ENCODE measurements around the gene MEOX2.

Gene MEOX2

GRCh38 chr7:15652776-15653290, 33.6 kb downstream of the MEOX2 start:
- H3K4me1 Mint-ChIP-seq: no peaks in the 10 kb centered on the region
- H3K27ac Mint-ChIP-seq: no peak overlapping the region
- H3K9me3 Mint-ChIP-seq: peaks cover 12 to 17% of the 10 kb centered on the region in 2 donors
- DNase-seq: no peak
- no peak for ATAC-seq
- no peak overlapping the region for H3K4me3 Mint-ChIP-seq
- H3K27me3 Mint-ChIP-seq: no peaks in the 10 kb centered on the region

- no peaks in the 10 kb centered on the region for H3K27me3 Mint-ChIP-seq
- H3K4me3 Mint-ChIP-seq: no peak overlapping the region
- no peaks in the 10 kb centered on the region for H3K4me1 Mint-ChIP-seq
Observed at GRCh38 chr7:15651693-15652092, 34.8 kb downstream of the MEOX2 start.

GRCh38 chr7:15650787-15651186, 35.7 kb downstream of the MEOX2 start:
- DNase-seq: no peak
- no peaks in the 10 kb centered on the region for H3K4me1 Mint-ChIP-seq
- peaks cover 0 to 5% of the 10 kb centered on the region in 2 donors for H3K9me3 Mint-ChIP-seq
- no peaks in the 10 kb centered on the region for H3K27me3 Mint-ChIP-seq
- no peak for ATAC-seq
- no peak overlapping the region for H3K4me3 Mint-ChIP-seq
- H3K27ac Mint-ChIP-seq: no peak overlapping the region

More at GRCh38 chr7:15651693-15652092, 34.8 kb downstream of the MEOX2 start:
- Mint-ChIP-seq H3K9me3 (peaks cover 5 to 8% of the 10 kb centered on the region in 2 donors), H3K27ac (no peak overlapping the region)
- DNase-seq (no peak), ATAC-seq (no peak)

- Mint-ChIP-seq H3K27ac (no peak overlapping the region), H3K4me3 (no peak overlapping the region), H3K9me3 (no peaks in the 10 kb centered on the region), H3K4me1 (no peaks in the 10 kb centered on the region), H3K27me3 (no peaks in the 10 kb centered on the region)
- DNase-seq (no peak), ATAC-seq (no peak)
Observed at GRCh38 chr7:15648461-15648961, 38.0 kb downstream of the MEOX2 start.

GRCh38 chr7:15647309-15647708, 39.2 kb downstream of the MEOX2 start:
- no peaks in the 10 kb centered on the region for H3K4me1 Mint-ChIP-seq
- H3K27ac Mint-ChIP-seq: no peak overlapping the region
- DNase-seq: no peak
- no peak overlapping the region for H3K4me3 Mint-ChIP-seq
- no peaks in the 10 kb centered on the region for H3K27me3 Mint-ChIP-seq
- peaks cover 0 to 5% of the 10 kb centered on the region in 2 donors for H3K9me3 Mint-ChIP-seq
- ATAC-seq: no peak

- H3K4me3 Mint-ChIP-seq: no peak overlapping the region
Observed at GRCh38 chr7:15643000-15643705, 43.3 kb downstream of the MEOX2 start.

GRCh38 chr7:15628876-15629275, 57.6 kb downstream of the MEOX2 start:
- Mint-ChIP-seq H3K27me3 (no peaks in the 10 kb centered on the region), H3K9me3 (peaks cover 0 to 12% of the 10 kb centered on the region in 2 donors), H3K4me3 (no peak overlapping the region), H3K27ac (no peak overlapping the region), H3K4me1 (no peaks in the 10 kb centered on the region)
- DNase-seq (no peak), ATAC-seq (no peak)

More at GRCh38 chr7:15643000-15643705, 43.3 kb downstream of the MEOX2 start:
- DNase-seq (no peak), ATAC-seq (no peak)
- Mint-ChIP-seq H3K27ac (no peak overlapping the region), H3K27me3 (no peaks in the 10 kb centered on the region), H3K9me3 (peaks cover 15 to 16% of the 10 kb centered on the region in 2 donors), H3K4me1 (no peaks in the 10 kb centered on the region)

- no peak overlapping the region for H3K4me3 Mint-ChIP-seq
- peaks cover 0 to 8% of the 10 kb centered on the region in 2 donors for H3K9me3 Mint-ChIP-seq
- H3K27ac Mint-ChIP-seq: no peak overlapping the region
- ATAC-seq: no peak
- no peaks in the 10 kb centered on the region for H3K27me3 Mint-ChIP-seq
- no peaks in the 10 kb centered on the region for H3K4me1 Mint-ChIP-seq
- DNase-seq: no peak
Observed at GRCh38 chr7:15626041-15626440, 60.4 kb downstream of the MEOX2 start.

- Mint-ChIP-seq H3K4me3 (no peak overlapping the region), H3K9me3 (peaks cover 0 to 8% of the 10 kb centered on the region in 2 donors), H3K27me3 (no peaks in the 10 kb centered on the region), H3K4me1 (no peaks in the 10 kb centered on the region), H3K27ac (no peak overlapping the region)
- ATAC-seq: no peak
- no peak for DNase-seq
Observed at GRCh38 chr7:15625466-15625865, 61.0 kb downstream of the MEOX2 start.

- Mint-ChIP-seq H3K4me1 (no peaks in the 10 kb centered on the region), H3K27me3 (no peaks in the 10 kb centered on the region), H3K4me3 (no peak overlapping the region), H3K9me3 (peaks cover 0 to 4% of the 10 kb centered on the region in 2 donors), H3K27ac (no peak overlapping the region)
- DNase-seq (no peak), ATAC-seq (no peak)
Observed at GRCh38 chr7:15621468-15621867, 65.0 kb downstream of the MEOX2 start.

GRCh38 chr7:15620491-15621185, 65.8 kb downstream of the MEOX2 start:
- H3K4me3 Mint-ChIP-seq: no peak overlapping the region
- ATAC-seq: no peak
- no peaks in the 10 kb centered on the region for H3K4me1 Mint-ChIP-seq
- H3K27ac Mint-ChIP-seq: no peak overlapping the region
- DNase-seq: no peak
- no peaks in the 10 kb centered on the region for H3K27me3 Mint-ChIP-seq
- no peaks in the 10 kb centered on the region for H3K9me3 Mint-ChIP-seq

- H3K27me3 Mint-ChIP-seq: no peaks in the 10 kb centered on the region
- H3K4me3 Mint-ChIP-seq: no peak overlapping the region
- DNase-seq (no peak), ATAC-seq (no peak)
- no peaks in the 10 kb centered on the region for H3K4me1 Mint-ChIP-seq
- H3K27ac Mint-ChIP-seq: no peak overlapping the region
- no peaks in the 10 kb centered on the region for H3K9me3 Mint-ChIP-seq
Observed at GRCh38 chr7:15618275-15618674, 68.2 kb downstream of the MEOX2 start.

GRCh38 chr7:15612205-15612604, 74.3 kb downstream of the MEOX2 start:
- no peaks in the 10 kb centered on the region for H3K9me3 Mint-ChIP-seq
- no peak overlapping the region for H3K4me3 Mint-ChIP-seq
- H3K27ac Mint-ChIP-seq: peak overlapping the region in 1 of 2 donors; percentile 19

GRCh38 chr7:15610503-15610902, 76.0 kb downstream of the MEOX2 start:
- ATAC-seq: no peak
- Mint-ChIP-seq H3K27ac (no peak overlapping the region), H3K9me3 (no peaks in the 10 kb centered on the region), H3K4me1 (no peaks in the 10 kb centered on the region), H3K4me3 (no peak overlapping the region), H3K27me3 (no peaks in the 10 kb centered on the region)
- no peak for DNase-seq

More at GRCh38 chr7:15612205-15612604, 74.3 kb downstream of the MEOX2 start:
- no peak for ATAC-seq
- H3K4me1 Mint-ChIP-seq: no peaks in the 10 kb centered on the region
- H3K27me3 Mint-ChIP-seq: no peaks in the 10 kb centered on the region
- DNase-seq: no peak

GRCh38 chr7:15609287-15609686, 77.2 kb downstream of the MEOX2 start:
- Mint-ChIP-seq H3K27me3 (no peaks in the 10 kb centered on the region), H3K4me3 (no peak overlapping the region), H3K9me3 (no peaks in the 10 kb centered on the region), H3K4me1 (no peaks in the 10 kb centered on the region), H3K27ac (no peak overlapping the region)
- ATAC-seq: no peak
- DNase-seq: no peak

Measured in stimulated activated naive CD8-positive, alpha-beta T cell treated with anti-CD3 and anti-CD28 coated beads, Interleukin-15, amount 100 ng/mL, for 72 hours (primary cell).